NCI-H2081 treated with DMSO at 0.1 percent for 48 hours (cell line): Measurements from ENCODE around the gene TOR1AIP1.
"Not testable (repeated sequence)": the region's sequence is repeated elsewhere in the genome, so short reads cannot be mapped to it uniquely, and the experiment has no call there.

Experiments
- DNase-seq: peaks from one replicate; lab custom pipeline; 2025; lab: John Stamatoyannopoulos, UW

The TOR1AIP1 gene

GRCh38 chr1:179937668-179938254 lies 55.7 kb downstream of the TOR1AIP1 start:
- DNase-seq = no peak

GRCh38 chr1:179938752-179939151 lies 56.7 kb downstream of the TOR1AIP1 start:
- DNase-seq = no peak

GRCh38 chr1:179939941-179940340 lies 57.9 kb downstream of the TOR1AIP1 start:
- no peak for DNase-seq

DNA sequence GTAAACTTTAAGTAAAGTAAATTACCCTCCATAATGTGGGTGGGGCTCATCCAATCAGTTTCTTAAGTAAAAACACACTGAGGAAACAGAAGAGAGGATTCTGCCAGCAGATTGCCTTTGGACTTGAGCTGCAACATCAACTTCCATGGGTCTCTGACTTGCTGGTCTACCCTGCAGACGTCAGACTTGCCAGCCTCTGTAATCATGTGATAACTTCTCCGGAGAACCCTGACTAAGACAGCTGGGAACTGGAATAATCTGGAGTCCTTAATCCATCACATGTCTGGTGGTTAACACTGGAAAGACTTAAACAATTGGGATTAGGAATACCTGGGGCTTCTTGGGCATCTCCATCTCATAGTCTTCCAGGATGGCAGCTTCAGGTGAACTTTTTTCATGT lies 59.4 kb downstream of the TOR1AIP1 start:
- no peak for DNase-seq

DNA sequence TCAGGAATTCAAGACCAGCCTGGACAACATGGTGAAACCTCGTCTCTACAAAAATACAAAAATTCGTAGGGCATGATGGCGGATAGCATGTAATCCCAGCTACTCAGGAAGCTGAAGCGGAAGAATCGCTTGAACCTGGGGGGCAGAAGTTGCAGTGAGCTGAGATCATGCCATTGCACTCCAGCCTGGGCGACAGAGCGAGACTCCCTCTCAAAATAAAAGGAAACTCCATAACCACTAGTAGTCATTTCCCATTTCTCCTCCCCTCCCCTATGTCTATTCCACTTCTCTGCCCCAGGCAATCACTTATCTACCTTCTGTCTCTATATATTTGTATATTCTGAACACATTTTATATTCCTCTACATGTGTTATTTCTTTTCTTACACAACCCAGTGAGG lies 68.6 kb downstream of the TOR1AIP1 start:
- DNase-seq = no peak

DNA sequence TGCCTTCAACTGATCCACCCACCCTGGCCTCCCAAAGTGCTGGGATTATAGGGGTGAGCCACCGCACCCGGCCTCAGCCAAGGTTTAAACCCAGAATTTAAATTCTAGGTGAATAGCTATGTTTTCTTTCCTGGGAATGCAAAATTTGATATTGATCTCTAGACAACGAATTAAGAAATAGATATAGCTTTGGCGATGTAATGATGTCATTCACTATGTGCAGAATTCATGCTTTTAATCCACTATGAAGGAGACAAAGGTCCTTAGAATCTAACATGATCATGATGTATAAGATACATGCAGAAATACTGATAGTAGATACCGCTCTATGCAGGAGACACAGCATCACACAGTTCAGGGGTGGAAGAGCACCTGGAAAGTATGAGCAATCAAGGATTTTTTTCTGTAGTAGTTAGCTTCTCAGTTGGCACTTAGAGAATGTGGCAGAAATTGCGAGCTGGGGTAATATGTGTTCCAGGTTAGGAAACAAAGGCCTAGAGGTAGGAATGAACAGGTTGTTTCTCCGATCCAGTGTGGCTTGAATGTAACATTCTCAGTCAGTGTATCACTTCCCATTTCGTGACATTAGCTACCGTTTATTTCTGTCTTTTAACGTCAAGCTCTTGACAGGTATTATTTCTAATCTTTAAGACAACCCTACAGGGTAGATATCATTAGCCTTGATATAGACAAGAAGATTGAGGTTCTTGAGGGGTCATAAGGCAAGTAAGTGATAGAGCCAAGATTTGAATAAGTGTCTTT lies 69.5 kb downstream of the TOR1AIP1 start:
- DNase-seq = no peak

GRCh38 chr1:179952186-179952585 lies 70.1 kb downstream of the TOR1AIP1 start:
- DNase-seq = no peak

- no peak for DNase-seq
Measured at GRCh38 chr1:179953974-179954492, 71.9 kb downstream of the TOR1AIP1 start.

DNA sequence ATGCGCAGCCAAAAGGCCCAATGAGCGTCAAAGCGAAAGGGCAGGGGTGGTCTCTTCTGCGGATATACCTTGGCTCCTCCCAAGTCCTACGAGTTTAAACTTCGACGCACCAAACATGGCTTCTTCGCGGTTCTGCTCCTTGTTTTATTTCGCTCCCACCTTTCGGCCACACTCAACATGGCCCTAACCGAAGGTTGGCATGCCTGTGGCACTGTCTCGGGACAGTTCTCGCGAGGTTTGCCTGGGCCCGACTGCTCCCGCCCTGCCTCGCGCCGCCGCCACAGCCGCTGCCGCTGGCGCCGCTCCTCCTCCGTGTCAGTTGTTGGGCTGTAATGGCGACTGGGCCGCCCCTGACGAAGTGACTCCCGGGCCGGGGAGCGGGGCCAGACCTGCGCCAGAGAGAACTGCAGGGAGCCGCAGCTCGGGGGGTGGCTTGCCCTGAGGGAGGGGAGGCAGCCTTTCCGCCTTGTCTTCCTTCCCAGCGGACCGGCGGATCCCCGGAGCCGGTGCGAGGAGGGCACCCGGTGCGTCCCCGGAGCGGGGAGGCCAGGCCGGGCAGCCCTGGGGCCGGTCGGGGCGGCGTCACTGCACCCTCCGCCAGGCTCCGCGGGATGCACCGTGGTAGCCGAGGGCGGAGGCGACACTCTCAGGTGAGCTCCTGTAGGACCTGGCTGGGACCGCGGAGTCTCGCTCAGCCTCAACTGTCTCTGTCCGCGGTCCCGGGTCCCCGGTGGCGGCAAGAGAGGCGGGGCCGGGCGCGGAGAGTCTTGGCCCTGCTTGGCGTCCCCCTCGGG lies 72.6 kb downstream of the TOR1AIP1 start, which contains the start of gene CEP350:
TSS of gene CEP350 (plus strand) at position 318 of the 794 bp plus-strand sequence. CDS start 31,372 bp downstream, outside the sequence.
- DNase-seq = peak; percentile 98

DNA sequence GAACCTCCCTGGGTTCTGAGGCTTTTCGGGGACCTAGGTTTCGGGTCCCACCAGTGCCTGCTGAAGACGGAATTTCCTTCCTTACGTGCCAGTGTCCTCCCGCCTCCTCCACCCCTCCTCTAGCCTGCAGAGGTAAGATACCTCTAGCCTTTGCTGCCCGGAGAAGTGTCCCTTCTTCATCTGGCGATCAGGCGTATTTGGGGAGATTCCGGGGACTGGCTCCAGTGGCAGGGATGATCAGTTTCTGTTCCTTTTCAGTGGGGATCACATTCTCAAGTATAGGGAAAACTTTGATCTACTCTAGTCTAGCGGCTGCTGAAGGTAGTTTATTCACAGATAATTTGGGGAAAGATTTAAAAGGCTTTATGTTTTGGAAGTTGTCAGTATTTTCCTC lies 73.2 kb downstream of the TOR1AIP1 start:
- no peak for DNase-seq

GRCh38 chr1:179955731-179956130 lies 73.6 kb downstream of the TOR1AIP1 start:
- DNase-seq = no peak

DNA sequence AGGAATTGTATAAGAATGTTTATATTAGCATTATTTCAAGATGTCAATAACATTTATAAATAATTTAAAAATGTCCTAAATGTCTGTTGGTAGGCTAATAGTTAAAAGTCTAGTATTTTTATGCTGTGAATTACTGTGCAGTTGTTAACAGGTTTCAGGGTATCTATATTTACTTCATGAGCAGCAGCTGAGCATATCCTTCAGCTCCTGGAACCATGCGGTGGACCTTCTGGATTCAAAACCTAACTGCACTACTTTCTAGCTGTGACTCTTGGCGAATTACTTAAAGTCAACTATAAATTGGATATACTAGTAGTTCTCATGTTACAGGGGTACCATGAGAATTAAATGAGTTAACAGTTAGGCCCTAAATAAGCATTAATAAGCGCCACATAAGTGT lies 76.3 kb downstream of the TOR1AIP1 start:
- no peak for DNase-seq

- DNase-seq = not testable (repeated sequence)
Measured at GRCh38 chr1:179962168-179962567, 80.1 kb downstream of the TOR1AIP1 start.

GRCh38 chr1:179966551-179966950 lies 84.5 kb downstream of the TOR1AIP1 start:
- no peak for DNase-seq

- no peak for DNase-seq
Measured at GRCh38 chr1:179968284-179968993, 86.4 kb downstream of the TOR1AIP1 start.

DNA sequence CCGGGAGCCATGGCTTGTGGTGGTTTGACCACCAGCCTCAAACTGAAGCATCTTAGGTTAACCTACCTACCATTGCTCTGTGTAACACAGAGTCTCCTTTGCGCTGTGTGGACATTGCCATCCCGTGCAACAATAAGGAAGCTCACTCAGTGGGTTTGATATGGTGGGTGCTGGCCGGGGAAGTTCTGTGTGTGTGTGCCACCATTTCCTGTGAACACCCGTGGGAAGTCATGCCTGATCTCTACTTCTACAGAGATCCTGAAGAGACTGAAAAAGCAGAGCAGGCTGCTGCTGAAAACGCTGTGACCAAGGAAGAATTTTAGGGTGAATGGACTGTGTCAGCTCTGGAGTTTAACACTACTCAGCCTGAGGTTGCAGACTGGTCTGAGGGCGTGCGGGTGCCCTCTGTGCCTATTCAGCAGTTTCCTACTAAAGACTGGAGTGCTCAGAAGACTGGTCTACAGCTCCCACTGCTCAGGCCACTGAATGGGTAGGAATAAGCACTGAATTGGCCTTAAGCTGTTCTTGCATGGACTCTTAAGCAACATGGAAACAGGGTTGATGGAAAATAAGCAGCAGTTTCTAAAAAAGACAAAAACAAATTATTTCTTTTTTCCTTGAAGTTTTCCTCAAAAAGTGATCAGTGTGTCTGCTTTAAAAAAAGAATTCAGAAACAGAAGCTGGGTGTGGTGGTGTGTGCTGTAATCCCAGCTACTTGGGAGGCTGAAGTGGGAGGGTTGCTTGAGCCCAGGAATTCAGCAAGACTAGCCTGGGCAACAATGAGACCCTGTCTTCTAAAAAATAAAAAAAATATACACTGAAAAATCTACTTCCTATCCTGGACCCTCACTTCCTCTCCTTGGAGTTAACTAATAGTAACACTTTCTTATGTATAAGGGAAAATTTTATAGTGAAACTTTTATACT lies 87.2 kb downstream of the TOR1AIP1 start:
- DNase-seq = no peak
